Endothelial cell of umbilical vein (primary cell): ENCODE results near the gene DLK1.

ENCODE experiments used
- CTCF ChIP-seq, 2 donors: IDR thresholded peaks; 1 replicate in 1 of 2; 2 replicates in 1 of 2; pipeline ENCODE4 v1.5.1; 2011; ENCODE audit warnings: low read length in 2 of 2, mild to moderate bottlenecking in 2 of 2, moderate library complexity in 2 of 2, control low read depth in 1 of 2, inconsistent platforms in 1 of 2, low read depth in 1 of 2; ENCODE audit not compliant: insufficient read depth in 1 of 2; ENCODE audit errors: extremely low read depth in 1 of 2
- EZH2 ChIP-seq: IDR thresholded peaks from 2 replicates; pipeline ENCODE4 v1.6.1; 2012; ENCODE audit warnings: borderline replicate concordance, low read depth, mild to moderate bottlenecking, moderate library complexity, low read length, inconsistent platforms; ENCODE audit not compliant: severe bottlenecking
- FOS ChIP-seq: IDR thresholded peaks from 2 replicates; pipeline ENCODE4 v1.6.1; 2011; ENCODE audit warnings: mild to moderate bottlenecking, low read length, moderate library complexity, borderline replicate concordance; ENCODE audit not compliant: insufficient read depth
- JUN ChIP-seq: IDR thresholded peaks from 2 replicates; pipeline ENCODE4 v1.6.1; 2011; ENCODE audit warnings: borderline replicate concordance, low read depth; ENCODE audit not compliant: insufficient read length, insufficient read depth
- MAX ChIP-seq: IDR thresholded peaks from 2 replicates; pipeline ENCODE4 v1.6.1; 2011; ENCODE audit not compliant: insufficient read depth, insufficient read length
- MYC ChIP-seq: IDR thresholded peaks from one replicate; pipeline ENCODE4 v1.6.1; 2011; ENCODE audit warnings: mild to moderate bottlenecking, low read depth, low read length
- POLR2A ChIP-seq: IDR thresholded peaks from 2 replicates; pipeline ENCODE4 v1.6.1; 2012; ENCODE audit warnings: low read depth, mild to moderate bottlenecking, control low read depth, low read length
- POLR2AphosphoS5 ChIP-seq: IDR thresholded peaks from 2 replicates; pipeline ENCODE4 v1.6.1; 2012; ENCODE audit warnings: low read depth, mild to moderate bottlenecking, control low read depth, low read length, moderate library complexity; ENCODE audit not compliant: insufficient read depth

- TF ChIP-seq MYC (no peak), EZH2 (no peak), CTCF (IDR thresholded peaks at IDR 0.05; ENCODE audit: extremely low read depth in 1 of 2, insufficient read depth in 1 of 2, low read depth in 1 of 2, low read length in 2 of 2) (no peak), MAX (no peak), POLR2AphosphoS5 (no peak), POLR2A (no peak), FOS (no peak), JUN (no peak)
Measured at GRCh38 chr14:100786131-100786530, 59.4 kb downstream of the DLK1 start.
